ENCODE data around the gene DTWD2. TPM values are rescaled to one million over a fixed set of nuclear protein-coding genes. Genes with fewer than 3 reads are reported as not detected.

Gene DTWD2
- total and polyA plus RNA-seq, 2 of the 4 experiments (the other 2 are of a cell fraction) = 1.2 to 1.8 TPM

DNA sequence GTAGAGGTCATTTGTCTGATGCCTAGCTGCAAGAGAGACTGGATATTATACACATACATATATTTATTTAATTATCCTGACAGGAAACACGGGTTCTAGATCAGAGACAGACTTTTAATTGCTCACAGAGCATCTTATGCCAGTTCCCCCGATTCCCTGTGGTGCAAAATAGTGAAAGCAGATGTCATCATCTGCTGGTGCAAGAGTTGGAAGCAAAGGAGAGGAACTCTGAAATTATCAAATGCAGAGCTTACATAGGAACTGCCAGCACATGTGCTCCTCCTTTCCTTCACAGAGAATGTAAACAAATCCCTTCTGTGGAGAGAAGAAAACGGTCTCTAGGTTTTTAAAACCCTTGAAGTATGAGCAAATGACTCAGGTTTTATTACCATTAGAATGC is 69.3 kb downstream of the DTWD2 start:
- Histone ChIP-seq H2AFZ (replicated peaks; ENCODE audit: low read length, poor library complexity) (no peak overlapping the region), H3K9me3 (ENCODE audit: control insufficient read depth, insufficient read depth, low read length) (no peaks in the 10 kb centered on the region), H2BK5ac (ENCODE audit: low read depth, low read length, poor library complexity, severe bottlenecking) (no peak overlapping the region), H3K79me1 (ENCODE audit: low read depth in 1 of 2, low read length in 2 of 2) (no peaks in the 10 kb centered on the region), H3K27ac (ENCODE audit: insufficient read depth, low read length) (no peak overlapping the region), H2BK20ac (ENCODE audit: low read depth, low read length) (no peak overlapping the region), H3K9ac (ENCODE audit: low read depth, low read length) (no peak overlapping the region), H3K36me3 (ENCODE audit: control insufficient read depth, insufficient read depth, low read length) (no peaks in the 10 kb centered on the region), H3K4ac (ENCODE audit: low read depth, low read length) (no peak overlapping the region), H4K8ac (ENCODE audit: low read depth in 2 of 2, low read length in 2 of 2) (no peak overlapping the region), H3K4me3 (ENCODE audit: insufficient read depth, low read depth, low read length) (no peak overlapping the region), H3K4me1 (ENCODE audit: control insufficient read depth, insufficient read depth, low read length) (no peaks in the 10 kb centered on the region), H3K23ac (ENCODE audit: low read depth, low read length) (no peak overlapping the region), H4K20me1 (ENCODE audit: insufficient read depth, low read length) (no peaks in the 10 kb centered on the region), H2AK9ac (replicated peaks; ENCODE audit: low read depth, low read length, poor library complexity) (no peak overlapping the region), H3K14ac (replicated peaks; ENCODE audit: low read depth, low read length) (no peak overlapping the region), H2BK120ac (ENCODE audit: low read depth, low read length) (no peak overlapping the region), H2AK5ac (ENCODE audit: low read depth, low read length) (no peak overlapping the region), H4K5ac (ENCODE audit: low read depth, low read length) (no peak overlapping the region), H4K91ac (ENCODE audit: insufficient read depth, low read depth, low read length) (no peak overlapping the region), H3K4me2 (ENCODE audit: low read depth, low read length) (no peak overlapping the region), H3K56ac (ENCODE audit: extremely low read depth, insufficient read depth, low read length) (no peak overlapping the region), H3K27me3 (ENCODE audit: control insufficient read depth, insufficient read depth, low read length) (no peaks in the 10 kb centered on the region), H2BK15ac (ENCODE audit: low read depth, low read length) (no peak overlapping the region), H3K18ac (ENCODE audit: low read depth, low read length) (no peak overlapping the region), H3K9me1 (ENCODE audit: insufficient read depth, low read length) (no peaks in the 10 kb centered on the region)
- TF ChIP-seq FOS (IDR thresholded peaks at IDR 0.05; ENCODE audit: low read depth, low read length) (no peak), RFX5 (IDR thresholded peaks at IDR 0.05; ENCODE audit: low read depth, low read length) (no peak), ELK1 (IDR thresholded peaks at IDR 0.05; ENCODE audit: borderline replicate concordance, low read depth, low read length) (no peak), CEBPB (IDR thresholded peaks at IDR 0.05; ENCODE audit: low read depth, low read length) (no peak), CHD1 (IDR thresholded peaks at IDR 0.05; ENCODE audit: low read depth, low read length) (no peak), BHLHE40 (IDR thresholded peaks at IDR 0.05; ENCODE audit: low read depth, low read length) (no peak), NFE2L2 (IDR thresholded peaks at IDR 0.05; ENCODE audit: low read depth, low read length) (no peak), RAD21 (IDR thresholded peaks at IDR 0.05; ENCODE audit: low read length) (no peak), POLR2A (IDR thresholded peaks at IDR 0.05; ENCODE audit: low read depth, low read length) (no peak), SMC3 (IDR thresholded peaks at IDR 0.05; ENCODE audit: low read depth, low read length) (no peak), MAFK (IDR thresholded peaks at IDR 0.05; ENCODE audit: low read depth, low read length) (no peak), MXI1 (IDR thresholded peaks at IDR 0.05; ENCODE audit: borderline replicate concordance, low read depth, low read length) (no peak), RCOR1 (IDR thresholded peaks at IDR 0.05; ENCODE audit: insufficient replicate concordance, low read length) (no peak)
- no CpG with 5 or more reads among the region's 3 CpGs for WGBS, 2 experiments (ENCODE audit: extremely low coverage in 2 of 2, insufficient read length in 1 of 2)
- CTCF ChIA-PET = no interaction called here
- dilution Hi-C loops (cut with HindIII; ENCODE audit: low sequenced_read_pairs, unreplicated experiment) = no loop called here
- intact Hi-C loops (cut with micrococcal nuclease) = no loop called here
- ATAC-seq (ENCODE audit: low read depth) = peak; percentile 81
- DNase-seq = peak; percentile 67
- in situ Hi-C loops (cut with MboI; ENCODE audit: low sequenced_read_pairs) = no loop called here
- POLR2A ChIA-PET (ENCODE audit: unreplicated experiment) = no interaction called here
- BruUV-seq (replicated peaks) = no TSS peak
